ENCODE data around the gene DCTN3. TPM values are rescaled to one million over a fixed set of nuclear protein-coding genes. Genes with fewer than 3 reads are reported as not detected.

Gene DCTN3
- 79.5 to 105 TPM (median 79.5 TPM) in 3 replicates for total RNA-seq
- long read RNA-seq, transcript DCTN3-201 (7 exons, 808 nt): major isoform, 55 of 65 reads
- long read RNA-seq, partial matches to known transcripts: 0 of 65 reads
- long read RNA-seq, other reads (novel, unspliced or antisense): 6 of 65 reads

DNA sequence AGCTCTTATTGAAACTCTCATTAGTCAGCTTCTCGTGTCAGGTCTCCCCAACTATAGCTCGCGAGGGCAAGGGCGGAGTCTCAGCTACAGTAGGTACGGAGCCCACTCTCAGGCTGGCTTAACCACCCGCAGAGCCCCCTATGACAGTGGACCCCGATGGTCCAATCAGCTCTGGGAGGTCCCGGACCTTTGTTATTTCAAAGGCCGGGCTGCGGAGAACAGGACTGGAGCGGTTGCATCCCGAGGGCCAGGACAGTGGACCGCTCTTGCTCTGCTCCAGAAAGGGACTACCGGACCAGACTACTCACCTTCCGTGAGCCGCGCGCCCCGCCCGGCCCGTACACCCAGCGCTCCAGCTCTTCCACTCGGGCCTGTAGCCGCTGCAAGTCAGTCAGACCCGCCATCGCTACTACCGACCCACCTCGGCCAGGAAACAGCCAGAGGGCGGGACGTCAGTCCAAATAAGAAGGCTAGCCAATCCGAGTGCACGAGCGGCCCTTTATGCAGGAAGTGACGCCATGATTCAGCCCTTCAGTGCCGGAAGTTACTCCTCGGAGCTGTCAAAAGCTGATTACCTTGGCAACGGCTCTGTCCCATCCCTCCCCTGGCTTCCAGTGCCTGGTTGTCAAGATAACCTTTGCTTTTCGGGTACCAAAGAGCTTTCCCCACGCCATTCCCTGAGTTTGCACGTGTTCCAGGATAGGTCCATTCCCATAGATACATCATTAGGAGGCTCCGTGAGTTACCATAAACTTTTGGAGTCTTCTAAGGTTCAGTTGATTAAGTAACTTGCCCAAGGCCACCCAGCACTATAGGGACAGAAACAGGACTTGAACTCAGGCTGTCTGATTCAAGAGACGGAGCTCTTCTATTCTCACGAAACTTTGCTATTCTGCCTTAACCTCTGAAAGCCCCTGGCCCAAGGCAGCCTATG lies at the start of gene DCTN3:
Gene DCTN3 (minus strand): TSS at position 435 of the 934 bp plus-strand sequence. CDS start 31 bp downstream, at position 404.
- peaks cover 3% of the 10 kb centered on the region for H3K27me3 Mint-ChIP-seq (ENCODE audit: low read depth)
- TF ChIP-seq, protein P1, sequence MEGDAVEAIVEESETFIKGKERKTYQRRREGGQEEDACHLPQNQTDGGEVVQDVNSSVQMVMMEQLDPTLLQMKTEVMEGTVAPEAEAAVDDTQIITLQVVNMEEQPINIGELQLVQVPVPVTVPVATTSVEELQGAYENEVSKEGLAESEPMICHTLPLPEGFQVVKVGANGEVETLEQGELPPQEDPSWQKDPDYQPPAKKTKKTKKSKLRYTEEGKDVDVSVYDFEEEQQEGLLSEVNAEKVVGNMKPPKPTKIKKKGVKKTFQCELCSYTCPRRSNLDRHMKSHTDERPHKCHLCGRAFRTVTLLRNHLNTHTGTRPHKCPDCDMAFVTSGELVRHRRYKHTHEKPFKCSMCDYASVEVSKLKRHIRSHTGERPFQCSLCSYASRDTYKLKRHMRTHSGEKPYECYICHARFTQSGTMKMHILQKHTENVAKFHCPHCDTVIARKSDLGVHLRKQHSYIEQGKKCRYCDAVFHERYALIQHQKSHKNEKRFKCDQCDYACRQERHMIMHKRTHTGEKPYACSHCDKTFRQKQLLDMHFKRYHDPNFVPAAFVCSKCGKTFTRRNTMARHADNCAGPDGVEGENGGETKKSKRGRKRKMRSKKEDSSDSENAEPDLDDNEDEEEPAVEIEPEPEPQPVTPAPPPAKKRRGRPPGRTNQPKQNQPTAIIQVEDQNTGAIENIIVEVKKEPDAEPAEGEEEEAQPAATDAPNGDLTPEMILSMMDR (IDR thresholded peaks at IDR 0.05): no peak

DNA sequence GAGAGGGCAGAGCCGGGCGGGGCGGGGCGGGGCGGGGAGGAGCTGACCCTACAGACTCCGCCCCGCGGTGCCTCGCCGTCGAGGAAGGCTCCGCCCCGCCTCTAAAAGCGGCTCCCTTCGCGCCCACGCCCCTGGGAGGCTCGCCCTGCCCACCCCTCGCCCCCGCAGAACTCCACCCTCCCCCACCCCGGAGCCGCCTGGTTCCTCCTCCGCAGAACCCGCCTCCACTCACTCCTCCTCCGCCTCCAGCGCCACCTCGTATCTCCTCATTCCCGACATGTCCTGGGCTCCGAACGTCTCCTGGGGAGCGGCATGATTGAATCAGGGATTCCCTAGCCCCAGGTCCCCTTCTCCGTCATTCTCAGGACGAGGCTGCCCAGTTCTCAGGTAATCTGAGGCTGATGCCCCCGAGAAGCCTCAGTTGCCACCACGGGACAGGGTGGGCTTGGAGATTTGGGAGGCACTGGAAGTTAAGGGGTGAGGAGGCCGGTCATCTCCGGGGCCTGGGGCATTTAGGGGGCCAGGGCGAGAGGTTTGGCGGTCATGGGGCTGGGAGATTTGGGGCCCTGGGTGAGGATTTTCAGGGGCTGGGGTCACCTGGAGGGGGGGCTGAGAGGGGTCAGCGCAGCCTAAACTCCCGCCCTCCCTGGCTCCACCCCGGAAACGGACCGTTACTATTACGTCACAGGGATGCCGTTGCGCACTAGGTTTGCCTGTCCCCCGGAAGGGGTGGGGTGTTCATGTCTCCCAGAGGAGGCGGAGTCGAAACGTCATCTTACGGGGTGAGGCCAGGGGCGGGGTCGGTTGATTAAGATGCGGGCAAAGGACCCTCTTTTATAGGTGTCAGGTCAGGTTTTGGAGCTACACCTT lies 45.3 kb upstream of the DCTN3 start:
- H3K36me3 Mint-ChIP-seq (ENCODE audit: low read depth): peaks cover 2% of the 10 kb centered on the region
- H3K4me3 Mint-ChIP-seq (ENCODE audit: unreplicated experiment): peak overlapping the region; percentile 91
- no peak for DNase-seq (ENCODE audit: low spot score)
- H3K27ac Mint-ChIP-seq (ENCODE audit: unreplicated experiment): peak overlapping the region; percentile 97
- TF ChIP-seq, protein P1 (IDR thresholded peaks at IDR 0.05): no peak
- H3K4me1 Mint-ChIP-seq (ENCODE audit: low read depth): peaks cover 20% of the 10 kb centered on the region
- H3K27me3 Mint-ChIP-seq (ENCODE audit: low read depth): no peaks in the 10 kb centered on the region
- no peaks in the 10 kb centered on the region for H3K9me3 Mint-ChIP-seq (ENCODE audit: low read depth)

More for the DNA sequence above, at the start of gene DCTN3:
- peak within 1 kb of the TSS; percentile 92 for H3K4me3 Mint-ChIP-seq (ENCODE audit: unreplicated experiment)
- H3K27ac Mint-ChIP-seq (ENCODE audit: unreplicated experiment): peak within 1 kb of the TSS; percentile 76
- DNase-seq (ENCODE audit: low spot score): no peak
- peaks cover 8% of the 10 kb centered on the region for H3K36me3 Mint-ChIP-seq (ENCODE audit: low read depth)
- H3K4me1 Mint-ChIP-seq (ENCODE audit: low read depth): peaks cover 23% of the 10 kb centered on the region
- H3K9me3 Mint-ChIP-seq (ENCODE audit: low read depth): no peaks in the 10 kb centered on the region

DNA sequence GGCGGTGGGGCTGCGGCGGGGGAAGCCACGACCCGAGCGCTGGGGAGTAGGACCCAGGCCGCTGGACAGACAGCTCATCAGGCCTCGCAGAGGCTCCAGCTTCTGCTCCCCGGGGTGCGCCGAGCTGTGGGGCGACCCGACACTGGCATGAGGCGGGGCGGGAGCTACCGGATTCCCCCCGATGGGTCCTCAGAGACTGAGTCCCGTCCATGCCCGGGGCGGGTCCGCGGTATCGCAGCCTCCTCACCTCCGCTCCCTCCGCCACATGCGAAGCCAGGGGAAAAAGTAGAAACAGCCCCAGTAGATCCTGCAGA lies 44.7 kb upstream of the DCTN3 start:
- H3K27ac Mint-ChIP-seq (ENCODE audit: unreplicated experiment): peak overlapping the region; percentile 97
- peaks cover 4% of the 10 kb centered on the region for H3K36me3 Mint-ChIP-seq (ENCODE audit: low read depth)
- H3K4me1 Mint-ChIP-seq (ENCODE audit: low read depth): peaks cover 20% of the 10 kb centered on the region
- TF ChIP-seq, protein P1 (IDR thresholded peaks at IDR 0.05): no peak
- H3K9me3 Mint-ChIP-seq (ENCODE audit: low read depth): no peaks in the 10 kb centered on the region
- H3K27me3 Mint-ChIP-seq (ENCODE audit: low read depth): no peaks in the 10 kb centered on the region
- peak overlapping the region; percentile 91 for H3K4me3 Mint-ChIP-seq (ENCODE audit: unreplicated experiment)
- DNase-seq (ENCODE audit: low spot score): no peak

DNA sequence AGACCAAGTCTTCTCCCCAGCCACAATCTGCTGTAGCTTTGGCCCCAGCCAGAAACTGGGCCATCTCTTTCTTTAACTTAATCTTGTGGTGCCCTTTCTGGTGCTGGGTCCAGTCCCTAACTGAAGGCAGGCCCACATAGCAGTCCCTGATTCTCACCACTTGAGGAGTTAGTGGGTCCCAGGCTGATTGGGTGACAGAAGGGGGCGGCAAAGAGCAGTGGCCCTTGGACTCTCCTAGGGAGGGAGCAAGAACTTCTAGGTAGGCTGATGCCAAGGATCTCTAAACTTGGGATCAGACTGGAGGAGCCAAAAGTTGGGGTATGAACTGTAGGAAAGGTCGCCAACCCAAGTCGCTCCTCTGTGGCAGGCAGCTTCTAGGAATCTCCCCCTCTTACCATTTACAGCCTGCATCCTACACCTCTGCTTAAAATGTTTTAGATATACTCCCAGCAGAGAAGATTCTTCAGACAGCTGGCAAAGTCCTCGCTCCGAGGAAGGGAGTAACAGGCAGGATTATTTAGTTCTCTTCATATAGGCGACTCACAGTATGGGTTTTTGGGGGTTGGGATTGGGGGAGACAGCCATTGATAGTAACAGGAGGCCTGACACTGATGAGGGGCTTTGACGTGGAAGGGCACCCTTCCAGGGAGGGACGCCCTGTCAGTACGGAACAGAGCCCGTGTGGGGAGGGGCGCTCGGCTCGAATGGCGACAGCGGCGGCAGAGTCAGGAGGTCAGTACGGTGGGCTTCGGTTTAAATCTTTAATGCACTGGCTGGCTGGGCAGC lies 44.2 kb upstream of the DCTN3 start:
- no peak for DNase-seq (ENCODE audit: low spot score)
- Mint-ChIP-seq H3K4me1 (ENCODE audit: low read depth) (peaks cover 20% of the 10 kb centered on the region), H3K9me3 (ENCODE audit: low read depth) (no peaks in the 10 kb centered on the region), H3K4me3 (ENCODE audit: unreplicated experiment) (peak overlapping the region; percentile 91), H3K27ac (ENCODE audit: unreplicated experiment) (peak overlapping the region; percentile 97), H3K36me3 (ENCODE audit: low read depth) (peaks cover 4% of the 10 kb centered on the region), H3K27me3 (ENCODE audit: low read depth) (no peaks in the 10 kb centered on the region)
- TF ChIP-seq, protein P1 (IDR thresholded peaks at IDR 0.05): peak; percentile 84

Data from chondrocyte (in vitro differentiated cells).